GM12878 (cell line): ENCODE measurements around the gene PNLIPRP2. TPM values are rescaled to one million over a fixed set of nuclear protein-coding genes. Genes with fewer than 3 reads are reported as not detected.

ENCODE experiments used
- ATAC-seq: fragments of 200-7000 bp; cut with Tn5 transposase; 3 replicates; pipeline ENCODE4 v1.9.1; 2020; ENCODE audit warnings: mild to moderate bottlenecking, moderate library complexity
- BruUV-seq: library from RNA; stranded (reverse); fragments of 400-500 nt; replicated peaks from 2 replicates; lab custom pipeline; 2021; lab: Mats Ljungman, UMichigan
- CTCF ChIA-PET: fragments of 300-600 bp; sonication (Branson Sonifier 250); formaldehyde crosslinking; extraction: SDS; loops from one replicate; lab custom pipeline; 2021; ENCODE audit warnings: inconsistent platforms; lab: Yijun Ruan, JAX
- POLR2A ChIA-PET: fragments of 350-600 bp; formaldehyde crosslinking; extraction: SDS; loops from one replicate; lab custom pipeline; 2021; ENCODE audit warnings: inconsistent platforms; lab: Charles Lee
- RAD21 ChIA-PET: fragments of 300-600 bp; sonication (Branson Sonifier 250); formaldehyde crosslinking; loops from one replicate; lab custom pipeline; 2023; ENCODE audit warnings: antibody characterized with exemption; ENCODE audit not compliant: unreplicated experiment; lab: Charles Lee
- SMC1A ChIA-PET: fragments of 300-600 bp; sonication (Branson Sonifier 250); formaldehyde crosslinking; loops from one replicate; lab custom pipeline; 2023; ENCODE audit not compliant: unreplicated experiment, uncharacterized antibody; lab: Charles Lee
- DNase-seq: peaks from one replicate; pipeline ENCODE4 v3.0.0-alpha.2; 2011; ENCODE audit warnings: low read depth, low spot score
- FAIRE-seq: peaks from 3 replicates; lab custom pipeline; 2011; peaks lifted over from hg19 to GRCh38; lab: Jason Lieb, UNC
- H2AFZ ChIP-seq: 2 replicates; pipeline ENCODE4 v1.6.0; 2011; ENCODE audit warnings: low read depth, low read length, control low read depth; ENCODE audit not compliant: control insufficient read depth
- H3K27ac ChIP-seq: 2 replicates; pipeline ENCODE4 v1.5.1; 2011; ENCODE audit warnings: control low read depth; ENCODE audit not compliant: control insufficient read depth, insufficient read depth
- H3K27me3 ChIP-seq, 2 experiments: replicated peaks in 1 of 2; 2 replicates each; pipeline versions ENCODE4 v1.6.0 to v1.6.1; 2011; ENCODE audit warnings: low read length in 1 of 2; ENCODE audit not compliant: control insufficient read depth in 2 of 2, insufficient read depth in 2 of 2
- H3K36me3 ChIP-seq, 2 experiments: 2 replicates each; pipeline ENCODE4 v1.5.1; 2011; ENCODE audit warnings: low read length in 1 of 2; ENCODE audit not compliant: control insufficient read depth in 2 of 2, insufficient read depth in 2 of 2
- H3K4me1 ChIP-seq: 2 replicates; pipeline ENCODE4 v1.6.1; 2011; ENCODE audit warnings: mild to moderate bottlenecking, low read length, moderate library complexity, mixed read lengths; ENCODE audit not compliant: control insufficient read depth, insufficient read depth
- H3K4me2 ChIP-seq: 2 replicates; pipeline ENCODE4 v1.6.0; 2011; ENCODE audit warnings: control low read depth; ENCODE audit not compliant: control insufficient read depth, insufficient read depth
- H3K4me3 ChIP-seq: fragments of 200-600 bp; sonication (generic); 2 replicates; pipeline ENCODE4 v1.5.1; 2016
- H3K79me2 ChIP-seq: 2 replicates; pipeline ENCODE4 v1.6.0; 2011; ENCODE audit warnings: low read length; ENCODE audit not compliant: control insufficient read depth, insufficient read depth
- H3K9ac ChIP-seq: 2 replicates; pipeline ENCODE4 v1.8.0; 2011; ENCODE audit warnings: low read length, control low read depth, mixed read lengths; ENCODE audit not compliant: control insufficient read depth, insufficient read depth
- H3K9me3 ChIP-seq: replicated peaks from 3 replicates; pipeline ENCODE4 v1.5.1; 2011; ENCODE audit warnings: mild to moderate bottlenecking, low read length; ENCODE audit not compliant: control insufficient read depth, insufficient read depth
- H4K20me1 ChIP-seq: 2 replicates; pipeline ENCODE4 v1.6.0; 2011; ENCODE audit not compliant: control insufficient read depth, insufficient read depth
- ASH2L ChIP-seq: fragments of 300-600, 200-600 bp; sonication (generic); IDR thresholded peaks from 2 replicates; pipeline ENCODE4 v1.6.1; 2017; ENCODE audit warnings: low read depth, mild to moderate bottlenecking, borderline replicate concordance
- BHLHE40 ChIP-seq, 2 experiments: fragments of 450-650 bp in 1 of 2; IDR thresholded peaks; 2 replicates each; pipeline ENCODE4 v1.6.1; 2011 to 2017; ENCODE audit warnings: low read depth in 2 of 2, borderline replicate concordance in 1 of 2, improper control_type of control experiment in 1 of 2, low read length in 1 of 2, mild to moderate bottlenecking in 1 of 2
- CTCF ChIP-seq, 3 experiments: IDR thresholded peaks in 2 of 3; conservative IDR thresholded peaks in 1 of 3; 2 replicates each; pipeline ENCODE4 v1.5.1; 2011; ENCODE audit warnings: low read depth in 3 of 3, low read length in 3 of 3, mild to moderate bottlenecking in 3 of 3, control low read depth in 2 of 3, moderate library complexity in 2 of 3, inconsistent platforms in 1 of 3, mixed read lengths in 1 of 3; ENCODE audit not compliant: control insufficient read depth in 2 of 3, insufficient read depth in 1 of 3; ENCODE audit errors: extremely low read depth in 1 of 3
- IRF5 ChIP-seq: fragments of 450-650 bp; IDR thresholded peaks from 2 replicates; pipeline ENCODE4 v1.6.1; 2017; ENCODE audit warnings: borderline replicate concordance
- NFIC ChIP-seq: IDR thresholded peaks from 2 replicates; pipeline ENCODE4 v1.6.1; 2012; ENCODE audit warnings: low read depth, mild to moderate bottlenecking, inconsistent platforms, low read length, moderate library complexity
- PKNOX1 ChIP-seq: fragments of 450-650 bp; IDR thresholded peaks from 2 replicates; pipeline ENCODE4 v1.6.1; 2016; ENCODE audit warnings: mild to moderate bottlenecking
- POLR2AphosphoS2 ChIP-seq: IDR thresholded peaks from 2 replicates; pipeline ENCODE4 v1.6.1; 2011; ENCODE audit warnings: low read depth, mild to moderate bottlenecking, low read length, improper control_type of control experiment, moderate library complexity
- WGBS: methylation state at CpG from one replicate; pipeline ENCODE4 v1.1.6; 2016; ENCODE audit warnings: low lambda C conversion rate; ENCODE audit not compliant: insufficient replicate concordance, insufficient coverage; ENCODE audit errors: missing lambda C conversion rate; 5-methylcytosine and 5-hydroxymethylcytosine counted together
- in situ Hi-C: fragments of 300-500 bp; cut with MboI; formaldehyde crosslinking; loops from 9 replicates; pipeline ENCODE4 v1.14.3; 2018; ENCODE audit warnings: mixed read lengths
- intact Hi-C: fragments of 100-400 bp; cut with micrococcal nuclease; formaldehyde crosslinking; loops from one replicate; pipeline ENCODE4 v1.14.2; 2022; ENCODE audit not compliant: unreplicated experiment
- polyA plus RNA-seq, 11 experiments: library from polyadenylated mRNA; depleted of rRNA in 4 of 11; unstranded in 6 of 11; stranded (reverse) in 5 of 11; fragments of >200 nt; fragmentation: Nextera tagmentation in 4 of 11; fragmentation: Illumina TruSeq in 1 of 11; extraction: Ambion mirVana in 4 of 11; extraction: Trizol in 1 of 11; gene quantifications; 1 replicate in 1 of 11; 2 replicates in 10 of 11; pipeline versions ENCODE4 v1.2.1 to v1.2.3, GENCODE V29; 2011 to 2016; ENCODE audit warnings: inconsistent platforms in 2 of 11, missing spikeins in 2 of 11, low read depth in 1 of 11
- total RNA-seq, 4 experiments: library from RNA; depleted of rRNA in 3 of 4; stranded (reverse); fragments of >200 nt in 3 of 4; fragmentation: Illumina TruSeq in 1 of 4; extraction: Trizol in 1 of 4; gene quantifications; 2 replicates each; pipeline versions ENCODE4 v1.2.1 to v1.2.3, GENCODE V29; 2013 to 2021
- TF ChIP-seq, protein P1 (sequence below): fragments of 450-650 bp; formaldehyde crosslinking; IDR thresholded peaks from 2 replicates; pipeline ENCODE4 v1.5.0; 2022; ENCODE audit warnings: mild to moderate bottlenecking, missing genetic modification characterization

The PNLIPRP2 gene
- total and polyA plus RNA-seq, 10 of the 15 experiments (the other 5 are each of a cell fraction or from before 2014, with no cell fraction given) = 0.33 TPM; not detected in 9

DNA sequence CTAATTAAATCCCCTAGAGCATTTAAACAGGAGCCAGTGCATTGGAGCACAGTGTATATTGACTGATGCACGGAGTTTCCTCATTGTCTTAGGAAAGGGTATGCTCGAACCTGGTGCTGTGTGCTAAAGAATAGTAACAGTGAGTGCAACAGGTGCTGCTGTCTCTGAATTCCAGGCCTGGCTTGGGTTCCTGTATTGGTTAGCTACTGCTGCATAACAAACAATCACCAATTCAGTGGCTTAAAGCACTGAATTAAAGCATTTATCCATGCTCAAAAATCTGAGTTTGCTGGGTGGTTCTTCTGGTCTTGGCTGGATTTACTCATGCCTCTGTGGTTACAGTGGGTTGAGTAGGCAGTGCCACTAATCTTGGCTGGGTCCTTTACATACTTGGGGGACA, 31.8 kb upstream of the PNLIPRP2 start:
- Histone ChIP-seq H4K20me1 (no peaks in the 10 kb centered on the region), H2AFZ (no peak overlapping the region), H3K36me3 (no peaks in the 10 kb centered on the region), H3K27ac (no peak overlapping the region), H3K4me1 (no peaks in the 10 kb centered on the region), H3K9me3 (no peaks in the 10 kb centered on the region), H3K9ac (no peak overlapping the region), H3K79me2 (no peaks in the 10 kb centered on the region), H3K4me3 (no peak overlapping the region), H3K27me3 (no peaks in the 10 kb centered on the region), H3K4me2 (no peak overlapping the region)
- no TSS peak for BruUV-seq
- ATAC-seq (no peak), FAIRE-seq (no peak), DNase-seq (no peak)
- ChIA-PET CTCF (no interaction called here), POLR2A (no interaction called here), RAD21 (no interaction called here), SMC1A (no interaction called here)
- TF ChIP-seq CTCF (IDR thresholded peaks at IDR 0.05 in 2 of 3, conservative IDR thresholded peaks at IDR 0.05 in 1 of 3; ENCODE audit: control insufficient read depth in 2 of 3, extremely low read depth in 1 of 3, insufficient read depth in 1 of 3, low read depth in 3 of 3, low read length in 3 of 3) (no peak), BHLHE40 (IDR thresholded peaks at IDR 0.05; ENCODE audit: borderline replicate concordance in 1 of 2, low read depth in 2 of 2, low read length in 1 of 2) (no peak), ASH2L (no peak), POLR2AphosphoS2 (no peak), IRF5 (no peak), PKNOX1 (no peak), NFIC (no peak)
- TF ChIP-seq, protein P1, sequence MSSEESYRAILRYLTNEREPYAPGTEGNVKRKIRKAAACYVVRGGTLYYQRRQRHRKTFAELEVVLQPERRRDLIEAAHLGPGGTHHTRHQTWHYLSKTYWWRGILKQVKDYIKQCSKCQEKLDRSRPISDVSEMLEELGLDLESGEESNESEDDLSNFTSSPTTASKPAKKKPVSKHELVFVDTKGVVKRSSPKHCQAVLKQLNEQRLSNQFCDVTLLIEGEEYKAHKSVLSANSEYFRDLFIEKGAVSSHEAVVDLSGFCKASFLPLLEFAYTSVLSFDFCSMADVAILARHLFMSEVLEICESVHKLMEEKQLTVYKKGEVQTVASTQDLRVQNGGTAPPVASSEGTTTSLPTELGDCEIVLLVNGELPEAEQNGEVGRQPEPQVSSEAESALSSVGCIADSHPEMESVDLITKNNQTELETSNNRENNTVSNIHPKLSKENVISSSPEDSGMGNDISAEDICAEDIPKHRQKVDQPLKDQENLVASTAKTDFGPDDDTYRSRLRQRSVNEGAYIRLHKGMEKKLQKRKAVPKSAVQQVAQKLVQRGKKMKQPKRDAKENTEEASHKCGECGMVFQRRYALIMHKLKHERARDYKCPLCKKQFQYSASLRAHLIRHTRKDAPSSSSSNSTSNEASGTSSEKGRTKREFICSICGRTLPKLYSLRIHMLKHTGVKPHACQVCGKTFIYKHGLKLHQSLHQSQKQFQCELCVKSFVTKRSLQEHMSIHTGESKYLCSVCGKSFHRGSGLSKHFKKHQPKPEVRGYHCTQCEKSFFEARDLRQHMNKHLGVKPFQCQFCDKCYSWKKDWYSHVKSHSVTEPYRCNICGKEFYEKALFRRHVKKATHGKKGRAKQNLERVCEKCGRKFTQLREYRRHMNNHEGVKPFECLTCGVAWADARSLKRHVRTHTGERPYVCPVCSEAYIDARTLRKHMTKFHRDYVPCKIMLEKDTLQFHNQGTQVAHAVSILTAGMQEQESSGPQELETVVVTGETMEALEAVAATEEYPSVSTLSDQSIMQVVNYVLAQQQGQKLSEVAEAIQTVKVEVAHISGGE = no peak
- WGBS = 0% methylated on average over 2 of the region's 2 CpGs
- intact Hi-C loops (no loop called here), in situ Hi-C loops (no loop called here)
